Inferior parietal cortex (tissue), 1 donor: Measurements from ENCODE around the gene DAND5.

Source experiments
- DNase-seq: peaks from one replicate; pipeline ENCODE4 v3.0.0-alpha.2; 2016; ENCODE audit errors: extremely low spot score

Gene DAND5

GRCh38 chr19:12994701-12995595 is 25.6 kb downstream of the DAND5 start, which contains the start of gene NFIX:
Gene NFIX (plus strand): TSS chr19:12995475. CDS start chr19:12995838, 363 bp downstream.
- DNase-seq = peak; percentile 19

GRCh38 chr19:12995596-12996405 is 26.4 kb downstream of the DAND5 start:
- DNase-seq = peak; percentile 15

- peak; percentile 9 for DNase-seq
Measured at GRCh38 chr19:12996406-12997094, 27.2 kb downstream of the DAND5 start.

- DNase-seq = no peak
Measured at GRCh38 chr19:12997179-12997966, 28.0 kb downstream of the DAND5 start.

GRCh38 chr19:12997967-12998940 is 28.9 kb downstream of the DAND5 start:
- DNase-seq = peak; percentile 5

GRCh38 chr19:13001166-13001501 is 31.8 kb downstream of the DAND5 start:
- no peak for DNase-seq

GRCh38 chr19:13001502-13002165 is 32.3 kb downstream of the DAND5 start:
- DNase-seq = peak; percentile 68

- DNase-seq = peak; percentile 79
Measured at GRCh38 chr19:13002166-13002898, 33.0 kb downstream of the DAND5 start.

- peak; percentile 50 for DNase-seq
Measured at GRCh38 chr19:13003081-13003480, 33.7 kb downstream of the DAND5 start.

- no peak for DNase-seq
Measured at GRCh38 chr19:13004273-13004672, 34.9 kb downstream of the DAND5 start.

GRCh38 chr19:13005253-13005652 is 35.9 kb downstream of the DAND5 start:
- peak; percentile 5 for DNase-seq

- DNase-seq = no peak
Measured at GRCh38 chr19:13005861-13006370, 36.5 kb downstream of the DAND5 start.

- DNase-seq = no peak
Measured at GRCh38 chr19:13006431-13007281, 37.3 kb downstream of the DAND5 start.

GRCh38 chr19:13007292-13008045 is 38.1 kb downstream of the DAND5 start:
- DNase-seq = no peak

- DNase-seq = no peak
Measured at GRCh38 chr19:13008926-13009787, 39.8 kb downstream of the DAND5 start.
